Mesothelial cell of epicardium (in vitro differentiated cells): ENCODE measurements around the gene FOXE1. TPM values are rescaled to one million over a fixed set of nuclear protein-coding genes. Genes with fewer than 3 reads are reported as not detected.

Source experiments
- DNase-seq, 2 experiments: peaks; one replicate each; pipeline ENCODE4 v3.0.0; 2021; ENCODE audit warnings: low spot score in 2 of 2; ENCODE audit not compliant: unreplicated experiment in 2 of 2
- H3K27ac Mint-ChIP-seq: 2 replicates; pipeline ENCODE4 v1.8.0; 2021; ENCODE audit warnings: mixed read lengths
- H3K27me3 Mint-ChIP-seq: 2 replicates; pipeline ENCODE4 v1.8.0; 2021; ENCODE audit warnings: low read depth, mixed read lengths
- H3K36me3 Mint-ChIP-seq: 2 replicates; pipeline ENCODE4 v1.8.0; 2021; ENCODE audit warnings: mixed read lengths
- H3K4me1 Mint-ChIP-seq: 2 replicates; pipeline ENCODE4 v1.8.0; 2021; ENCODE audit warnings: mixed read lengths
- H3K4me3 Mint-ChIP-seq: 2 replicates; pipeline ENCODE4 v1.8.0; 2021; ENCODE audit warnings: mild to moderate bottlenecking, moderate library complexity, mixed read lengths
- H3K9me3 Mint-ChIP-seq: 2 replicates; pipeline ENCODE4 v1.8.0; 2021; ENCODE audit warnings: mixed read lengths
- CTCF ChIP-seq: fragments of 200-600 bp; sonication (generic); IDR thresholded peaks from one replicate; pipeline ENCODE4 v1.5.0; 2021; ENCODE audit warnings: antibody characterized with exemption; ENCODE audit not compliant: unreplicated experiment
- total RNA-seq: library from RNA; stranded (reverse); gene quantifications from 3 replicates; pipeline ENCODE4 v1.2.1, GENCODE V29; 2021

FOXE1 gene
- total RNA-seq, 1 donor from 2014 or later = not detected

- Mint-ChIP-seq H3K4me1 (peaks cover 9% of the 10 kb centered on the region), H3K9me3 (peaks cover 5% of the 10 kb centered on the region), H3K27me3 (peaks cover 99% of the 10 kb centered on the region), H3K36me3 (no peaks in the 10 kb centered on the region), H3K27ac (no peak overlapping the region), H3K4me3 (no peak overlapping the region)
- no peak for DNase-seq
- no peak for TF ChIP-seq CTCF
Measured at GRCh38 chr9:97860451-97861147, 7.6 kb downstream of the FOXE1 start.

- Mint-ChIP-seq H3K4me3 (no peak overlapping the region), H3K27me3 (peaks cover 99% of the 10 kb centered on the region), H3K27ac (no peak overlapping the region), H3K9me3 (peaks cover 11% of the 10 kb centered on the region), H3K4me1 (peaks cover 9% of the 10 kb centered on the region), H3K36me3 (no peaks in the 10 kb centered on the region)
- TF ChIP-seq CTCF = no peak
- DNase-seq = no peak
Measured at GRCh38 chr9:97861148-97861475, 8.1 kb downstream of the FOXE1 start.

GRCh38 chr9:97863314-97863713 lies 10.3 kb downstream of the FOXE1 start:
- Mint-ChIP-seq H3K36me3 (no peaks in the 10 kb centered on the region), H3K27ac (no peak overlapping the region), H3K9me3 (peaks cover 21% of the 10 kb centered on the region), H3K27me3 (peaks cover 89% of the 10 kb centered on the region), H3K4me3 (no peak overlapping the region), H3K4me1 (no peaks in the 10 kb centered on the region)
- DNase-seq = no peak
- no peak for TF ChIP-seq CTCF

GRCh38 chr9:97864396-97864795 lies 11.4 kb downstream of the FOXE1 start:
- no peak for DNase-seq
- H3K36me3 Mint-ChIP-seq = no peaks in the 10 kb centered on the region
- H3K4me1 Mint-ChIP-seq = peaks cover 4% of the 10 kb centered on the region
- no peak overlapping the region for H3K4me3 Mint-ChIP-seq
- no peak overlapping the region for H3K27ac Mint-ChIP-seq
- peaks cover 21% of the 10 kb centered on the region for H3K9me3 Mint-ChIP-seq
- TF ChIP-seq CTCF = no peak
- peaks cover 87% of the 10 kb centered on the region for H3K27me3 Mint-ChIP-seq

GRCh38 chr9:97866300-97866699 lies 13.3 kb downstream of the FOXE1 start:
- DNase-seq = no peak
- peaks cover 85% of the 10 kb centered on the region for H3K27me3 Mint-ChIP-seq
- H3K27ac Mint-ChIP-seq = no peak overlapping the region
- H3K36me3 Mint-ChIP-seq = no peaks in the 10 kb centered on the region
- H3K4me3 Mint-ChIP-seq = no peak overlapping the region
- peaks cover 4% of the 10 kb centered on the region for H3K4me1 Mint-ChIP-seq
- H3K9me3 Mint-ChIP-seq = peaks cover 21% of the 10 kb centered on the region
- no peak for TF ChIP-seq CTCF

GRCh38 chr9:97866848-97867247 lies 13.8 kb downstream of the FOXE1 start:
- TF ChIP-seq CTCF = no peak
- Mint-ChIP-seq H3K27me3 (peaks cover 85% of the 10 kb centered on the region), H3K4me3 (no peak overlapping the region), H3K36me3 (no peaks in the 10 kb centered on the region), H3K27ac (no peak overlapping the region), H3K4me1 (peaks cover 4% of the 10 kb centered on the region), H3K9me3 (peaks cover 21% of the 10 kb centered on the region)
- DNase-seq = no peak
